Upper lobe of left lung (tissue), 4 donors: ENCODE data around the gene NAAA.

ENCODE experiments used
- POLR2AphosphoS5 ChIP-seq, 2 donors: sonication (generic); formaldehyde crosslinking; IDR thresholded peaks; one replicate each; pipeline ENCODE4 v1.5.1; 2017; ENCODE audit warnings: antibody characterized with exemption in 2 of 2
- TF ChIP-seq, protein P1 (sequence below), 6 experiments: fragments of 450-650 bp in 4 of 6; fragments of 200-600 bp in 2 of 6; sonication (generic) in 2 of 6; IDR thresholded peaks; one replicate each; pipeline ENCODE4 v1.5.1; 2016 to 2019; ENCODE audit warnings: antibody characterized with exemption in 6 of 6

GRCh38 chr4:75976177-75976576 is 35.4 kb upstream of the NAAA start:
- TF ChIP-seq POLR2AphosphoS5 (IDR thresholded peaks at IDR 0.05) = no peak
- TF ChIP-seq, protein P1, sequence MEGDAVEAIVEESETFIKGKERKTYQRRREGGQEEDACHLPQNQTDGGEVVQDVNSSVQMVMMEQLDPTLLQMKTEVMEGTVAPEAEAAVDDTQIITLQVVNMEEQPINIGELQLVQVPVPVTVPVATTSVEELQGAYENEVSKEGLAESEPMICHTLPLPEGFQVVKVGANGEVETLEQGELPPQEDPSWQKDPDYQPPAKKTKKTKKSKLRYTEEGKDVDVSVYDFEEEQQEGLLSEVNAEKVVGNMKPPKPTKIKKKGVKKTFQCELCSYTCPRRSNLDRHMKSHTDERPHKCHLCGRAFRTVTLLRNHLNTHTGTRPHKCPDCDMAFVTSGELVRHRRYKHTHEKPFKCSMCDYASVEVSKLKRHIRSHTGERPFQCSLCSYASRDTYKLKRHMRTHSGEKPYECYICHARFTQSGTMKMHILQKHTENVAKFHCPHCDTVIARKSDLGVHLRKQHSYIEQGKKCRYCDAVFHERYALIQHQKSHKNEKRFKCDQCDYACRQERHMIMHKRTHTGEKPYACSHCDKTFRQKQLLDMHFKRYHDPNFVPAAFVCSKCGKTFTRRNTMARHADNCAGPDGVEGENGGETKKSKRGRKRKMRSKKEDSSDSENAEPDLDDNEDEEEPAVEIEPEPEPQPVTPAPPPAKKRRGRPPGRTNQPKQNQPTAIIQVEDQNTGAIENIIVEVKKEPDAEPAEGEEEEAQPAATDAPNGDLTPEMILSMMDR (IDR thresholded peaks at IDR 0.05) = no peak
